UCSD-AML1 (cell line): ENCODE measurements around the gene MTCL1.

Experiments
- DNase-seq: peaks from one replicate; lab custom pipeline; 2025; ENCODE audit not compliant: unreplicated experiment; lab: John Stamatoyannopoulos, UW

The MTCL1 gene

GRCh38 chr18:8806100-8806797 lies 100.9 kb downstream of the MTCL1 start:
- DNase-seq = no peak

GRCh38 chr18:8806798-8807487 lies 101.6 kb downstream of the MTCL1 start:
- no peak for DNase-seq

- DNase-seq = no peak
Observed at GRCh38 chr18:8807488-8807805, 102.1 kb downstream of the MTCL1 start.

DNA sequence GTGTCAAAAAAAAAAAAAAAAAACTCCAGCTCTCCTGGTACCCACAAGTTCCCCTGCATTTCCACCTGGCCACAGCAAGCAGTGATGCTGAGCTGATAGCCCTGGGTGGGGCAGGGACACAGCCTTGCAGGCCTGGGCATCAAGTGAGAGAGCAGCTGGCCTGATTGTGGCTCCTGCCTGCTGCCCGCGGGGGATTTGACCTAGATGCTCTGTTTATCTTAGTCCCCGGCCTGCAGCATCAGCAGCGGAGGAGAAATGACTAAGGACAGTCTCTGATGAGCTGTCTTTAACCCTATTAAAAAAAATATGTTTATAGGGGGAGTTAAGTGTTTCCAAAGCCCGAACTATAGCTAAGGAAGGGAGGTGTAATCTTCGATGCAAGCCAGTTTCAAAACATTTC lies 102.6 kb downstream of the MTCL1 start:
- no peak for DNase-seq

DNA sequence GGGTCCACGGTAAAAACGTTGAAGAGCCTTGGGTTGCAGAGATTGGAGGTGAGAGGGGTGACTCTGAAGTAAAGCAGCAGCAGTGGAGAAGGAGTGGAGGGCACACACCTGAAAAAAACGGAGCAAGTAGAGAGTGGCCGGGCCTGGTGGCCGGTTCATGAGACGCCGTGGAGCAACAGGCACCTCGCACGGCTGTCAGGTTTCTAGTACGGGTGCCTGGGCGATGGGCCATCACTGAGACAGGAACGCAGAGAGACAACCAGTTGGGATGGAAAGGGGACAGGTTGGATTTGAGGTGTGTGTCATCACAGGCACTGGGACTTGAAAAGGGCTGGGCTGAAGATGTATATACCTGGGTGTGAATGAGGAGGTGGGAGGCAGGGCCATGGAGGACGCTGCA lies 104.2 kb downstream of the MTCL1 start:
- DNase-seq = no peak

DNA sequence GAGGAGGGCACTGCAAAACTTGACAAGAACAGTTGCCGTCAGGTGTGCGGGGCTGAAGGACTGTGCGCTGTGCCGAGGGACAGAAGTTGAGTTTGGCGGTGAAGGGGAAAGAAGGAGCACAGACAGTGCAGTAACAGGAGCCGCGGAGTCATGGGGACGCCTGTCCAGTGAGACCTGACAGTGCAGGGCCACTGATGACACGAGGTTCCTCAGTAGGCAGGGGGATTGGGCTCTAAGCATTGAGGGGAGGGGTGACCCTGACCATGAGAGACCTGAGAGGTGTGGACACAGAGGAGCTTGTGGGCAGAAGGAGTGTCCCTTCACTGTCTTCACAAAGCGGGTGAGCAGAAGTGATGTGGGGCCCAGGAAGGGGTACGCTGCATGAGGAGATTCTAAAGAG lies 104.8 kb downstream of the MTCL1 start:
- DNase-seq = no peak

- DNase-seq = no peak
Observed at GRCh38 chr18:8811115-8811514, 105.8 kb downstream of the MTCL1 start.

- DNase-seq = no peak
Observed at GRCh38 chr18:8812631-8813030, 107.3 kb downstream of the MTCL1 start.

DNA sequence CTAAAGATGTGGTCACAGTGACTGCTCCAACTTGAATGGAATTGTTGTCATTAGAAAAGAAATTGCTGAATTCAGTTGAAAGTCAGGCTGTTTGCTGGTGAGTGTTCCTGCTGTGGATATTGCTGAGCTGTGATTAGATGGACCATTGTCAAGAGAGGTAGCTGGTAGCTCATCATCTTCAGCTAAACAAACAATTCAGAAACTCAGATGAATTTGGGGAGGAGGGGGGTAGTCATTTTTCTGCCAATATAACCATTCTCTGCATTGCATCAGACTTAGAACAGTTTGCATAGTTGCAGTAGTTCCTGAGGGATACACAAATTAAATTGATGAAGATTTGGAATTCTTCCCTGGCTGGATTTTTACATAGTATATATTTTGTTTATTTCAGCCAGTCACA lies 108.3 kb downstream of the MTCL1 start:
- DNase-seq = no peak

- DNase-seq = no peak
Observed at GRCh38 chr18:8814206-8814605, 108.8 kb downstream of the MTCL1 start.

DNA sequence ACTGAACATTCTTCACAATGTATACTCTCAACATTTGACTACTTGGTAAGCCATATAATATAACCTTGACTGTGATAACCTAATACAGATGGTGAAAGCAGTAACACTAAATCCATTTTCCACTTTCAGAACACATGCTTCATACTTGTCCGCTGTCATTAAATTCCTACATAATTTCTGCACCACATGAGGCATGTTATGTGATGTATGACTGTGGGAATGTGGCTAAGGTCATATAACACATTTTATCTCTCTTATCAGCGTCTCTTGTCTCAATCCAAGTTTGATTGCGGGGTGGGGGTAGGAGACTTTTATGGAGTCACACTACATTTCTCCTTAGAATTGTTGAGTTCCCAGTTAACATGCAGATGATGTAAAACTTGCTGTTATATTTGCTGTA lies 110.9 kb downstream of the MTCL1 start:
- no peak for DNase-seq

DNA sequence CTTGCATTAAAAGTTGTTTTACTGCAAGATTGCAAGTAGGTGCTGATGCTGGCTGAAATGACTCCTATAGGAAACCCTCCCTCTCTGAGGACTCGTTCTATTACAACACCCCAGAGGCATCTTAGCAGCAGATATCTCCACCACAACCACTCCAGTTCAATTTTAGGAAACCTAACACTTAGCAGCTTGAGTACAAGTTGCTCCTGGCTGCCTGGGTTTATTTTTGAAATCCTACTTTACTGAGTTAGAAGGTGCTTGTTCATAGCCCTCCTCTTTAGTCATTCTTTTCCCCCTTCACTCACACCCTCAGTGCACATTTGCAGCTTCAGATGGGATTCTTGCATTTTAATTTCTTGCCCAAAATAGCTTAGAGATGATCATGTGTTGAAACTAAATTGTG lies 111.5 kb downstream of the MTCL1 start:
- no peak for DNase-seq

DNA sequence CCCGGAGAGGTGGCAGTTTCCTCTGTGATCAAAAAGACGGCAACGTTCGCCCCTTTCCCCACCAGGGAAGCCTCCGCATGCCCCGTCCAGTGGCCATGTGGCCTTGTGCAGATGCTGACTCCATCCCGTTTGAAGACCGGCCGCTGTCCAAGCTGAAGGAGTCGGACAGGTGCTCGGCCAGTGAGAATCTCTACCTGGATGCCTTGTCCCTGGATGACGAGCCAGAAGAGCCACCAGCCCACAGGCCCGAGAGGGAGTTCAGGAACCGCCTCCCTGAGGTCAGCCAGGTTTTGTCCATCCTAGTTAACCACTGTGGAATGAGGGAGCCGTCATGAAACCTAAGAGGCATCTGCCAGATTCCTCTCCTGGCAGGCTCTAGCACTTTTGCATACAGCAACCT lies 113.6 kb downstream of the MTCL1 start:
- no peak for DNase-seq

- DNase-seq = no peak
Observed at GRCh38 chr18:8820396-8821082, 115.2 kb downstream of the MTCL1 start.

DNA sequence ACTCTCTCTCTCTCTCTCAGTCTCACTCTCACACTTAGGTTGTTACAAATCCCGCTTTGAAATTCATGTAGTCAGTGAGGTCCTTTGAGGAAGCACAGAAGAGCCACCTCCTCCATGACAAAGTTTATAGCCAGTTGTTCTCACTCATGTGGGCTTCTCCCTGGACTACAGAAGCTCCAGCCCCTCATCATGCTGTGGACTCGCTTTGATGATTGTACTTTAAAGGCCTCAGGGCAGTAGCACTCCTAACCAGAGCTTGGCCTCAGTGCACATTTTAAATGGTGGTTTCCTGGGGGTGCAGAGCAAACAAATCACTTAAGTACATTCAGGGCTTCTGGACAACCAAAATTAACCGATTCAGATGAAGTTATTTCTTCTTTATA lies 115.7 kb downstream of the MTCL1 start:
- no peak for DNase-seq

DNA sequence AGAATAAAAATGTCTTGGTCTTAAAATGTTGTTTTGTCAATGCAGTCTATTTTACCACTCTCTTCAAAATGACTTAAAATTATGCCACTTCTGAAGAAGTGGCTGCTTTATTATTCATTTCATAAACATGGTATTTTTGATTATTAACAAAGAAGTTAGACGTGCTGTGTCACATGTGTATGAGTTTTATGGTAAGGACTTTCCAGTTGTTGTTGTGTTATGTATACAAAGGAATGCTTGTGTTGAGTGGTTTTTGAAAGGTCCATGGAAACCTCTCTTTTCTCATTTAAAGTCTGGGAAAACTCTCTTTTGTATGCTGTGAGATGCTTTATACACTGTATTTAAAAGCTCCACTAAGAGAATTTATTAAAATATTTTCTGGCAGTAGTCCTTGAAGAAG lies 116.2 kb downstream of the MTCL1 start:
- no peak for DNase-seq

GRCh38 chr18:8822643-8823042 lies 117.3 kb downstream of the MTCL1 start:
- DNase-seq = no peak

GRCh38 chr18:8823530-8823929 lies 118.2 kb downstream of the MTCL1 start:
- DNase-seq = no peak

GRCh38 chr18:8824846-8825245 lies 119.5 kb downstream of the MTCL1 start:
- no peak for DNase-seq

DNA sequence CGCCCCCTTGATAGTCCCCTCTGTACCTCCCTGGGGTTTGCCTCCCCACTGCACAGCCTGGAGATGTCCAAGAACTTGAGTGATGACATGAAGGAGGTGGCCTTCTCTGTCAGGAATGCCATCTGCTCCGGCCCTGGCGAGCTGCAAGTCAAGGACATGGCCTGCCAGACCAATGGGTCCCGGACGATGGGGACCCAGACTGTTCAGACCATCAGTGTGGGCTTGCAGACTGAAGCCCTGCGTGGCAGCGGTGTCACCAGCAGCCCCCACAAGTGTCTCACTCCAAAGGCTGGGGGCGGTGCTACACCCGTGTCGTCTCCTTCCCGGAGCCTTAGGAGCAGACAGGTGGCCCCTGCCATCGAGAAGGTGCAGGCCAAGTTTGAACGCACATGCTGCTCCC lies 119.9 kb downstream of the MTCL1 start:
- DNase-seq = no peak

GRCh38 chr18:8825729-8826375 lies 120.5 kb downstream of the MTCL1 start:
- no peak for DNase-seq

GRCh38 chr18:8826514-8826913 lies 121.2 kb downstream of the MTCL1 start:
- DNase-seq = no peak
